GM12878 (cell line): Measurements from ENCODE around the gene CIAPIN1. TPM values are rescaled to one million over a fixed set of nuclear protein-coding genes. Genes with fewer than 3 reads are reported as not detected.
A peak's percentile ranks its signal among the peaks of the same experiment; 100 is the strongest.

ENCODE experiments used
- ATAC-seq: fragments of 200-7000 bp; cut with Tn5 transposase; 3 replicates; pipeline ENCODE4 v1.9.1; 2020; ENCODE audit warnings: mild to moderate bottlenecking, moderate library complexity
- BruUV-seq: library from RNA; stranded (reverse); fragments of 400-500 nt; replicated peaks from 2 replicates; lab custom pipeline; 2021; lab: Mats Ljungman, UMichigan
- CTCF ChIA-PET: fragments of 300-600 bp; sonication (Branson Sonifier 250); formaldehyde crosslinking; extraction: SDS; loops from one replicate; lab custom pipeline; 2021; ENCODE audit warnings: inconsistent platforms; lab: Yijun Ruan, JAX
- POLR2A ChIA-PET: fragments of 350-600 bp; formaldehyde crosslinking; extraction: SDS; loops from one replicate; lab custom pipeline; 2021; ENCODE audit warnings: inconsistent platforms; lab: Charles Lee
- RAD21 ChIA-PET: fragments of 300-600 bp; sonication (Branson Sonifier 250); formaldehyde crosslinking; loops from one replicate; lab custom pipeline; 2023; ENCODE audit warnings: antibody characterized with exemption; ENCODE audit not compliant: unreplicated experiment; lab: Charles Lee
- SMC1A ChIA-PET: fragments of 300-600 bp; sonication (Branson Sonifier 250); formaldehyde crosslinking; loops from one replicate; lab custom pipeline; 2023; ENCODE audit not compliant: unreplicated experiment, uncharacterized antibody; lab: Charles Lee
- DNase-seq: peaks from one replicate; pipeline ENCODE4 v3.0.0-alpha.2; 2011; ENCODE audit warnings: low read depth, low spot score
- FAIRE-seq: peaks from 3 replicates; lab custom pipeline; 2011; peaks lifted over from hg19 to GRCh38; lab: Jason Lieb, UNC
- H2AFZ ChIP-seq: 2 replicates; pipeline ENCODE4 v1.6.0; 2011; ENCODE audit warnings: low read depth, low read length, control low read depth; ENCODE audit not compliant: control insufficient read depth
- H3K27ac ChIP-seq: 2 replicates; pipeline ENCODE4 v1.5.1; 2011; ENCODE audit warnings: control low read depth; ENCODE audit not compliant: control insufficient read depth, insufficient read depth
- H3K27me3 ChIP-seq, 2 experiments: replicated peaks in 1 of 2; 2 replicates each; pipeline versions ENCODE4 v1.6.0 to v1.6.1; 2011; ENCODE audit warnings: low read length in 1 of 2; ENCODE audit not compliant: control insufficient read depth in 2 of 2, insufficient read depth in 2 of 2
- H3K36me3 ChIP-seq, 2 experiments: 2 replicates each; pipeline ENCODE4 v1.5.1; 2011; ENCODE audit warnings: low read length in 1 of 2; ENCODE audit not compliant: control insufficient read depth in 2 of 2, insufficient read depth in 2 of 2
- H3K4me1 ChIP-seq: 2 replicates; pipeline ENCODE4 v1.6.1; 2011; ENCODE audit warnings: mild to moderate bottlenecking, low read length, moderate library complexity, mixed read lengths; ENCODE audit not compliant: control insufficient read depth, insufficient read depth
- H3K4me2 ChIP-seq: 2 replicates; pipeline ENCODE4 v1.6.0; 2011; ENCODE audit warnings: control low read depth; ENCODE audit not compliant: control insufficient read depth, insufficient read depth
- H3K4me3 ChIP-seq: fragments of 200-600 bp; sonication (generic); 2 replicates; pipeline ENCODE4 v1.5.1; 2016
- H3K79me2 ChIP-seq: 2 replicates; pipeline ENCODE4 v1.6.0; 2011; ENCODE audit warnings: low read length; ENCODE audit not compliant: control insufficient read depth, insufficient read depth
- H3K9ac ChIP-seq: 2 replicates; pipeline ENCODE4 v1.8.0; 2011; ENCODE audit warnings: low read length, control low read depth, mixed read lengths; ENCODE audit not compliant: control insufficient read depth, insufficient read depth
- H3K9me3 ChIP-seq: replicated peaks from 3 replicates; pipeline ENCODE4 v1.5.1; 2011; ENCODE audit warnings: mild to moderate bottlenecking, low read length; ENCODE audit not compliant: control insufficient read depth, insufficient read depth
- H4K20me1 ChIP-seq: 2 replicates; pipeline ENCODE4 v1.6.0; 2011; ENCODE audit not compliant: control insufficient read depth, insufficient read depth
- BACH1 ChIP-seq: fragments of 450-650 bp; IDR thresholded peaks from 2 replicates; pipeline ENCODE4 v1.6.1; 2017; ENCODE audit warnings: mild to moderate bottlenecking, borderline replicate concordance
- BHLHE40 ChIP-seq, 2 experiments: fragments of 450-650 bp in 1 of 2; IDR thresholded peaks; 2 replicates each; pipeline ENCODE4 v1.6.1; 2011 to 2017; ENCODE audit warnings: low read depth in 2 of 2, borderline replicate concordance in 1 of 2, improper control_type of control experiment in 1 of 2, low read length in 1 of 2, mild to moderate bottlenecking in 1 of 2
- EZH2 ChIP-seq: IDR thresholded peaks from 2 replicates; pipeline ENCODE4 v1.6.1; 2012; ENCODE audit warnings: low read depth, mild to moderate bottlenecking, control low read depth, inconsistent platforms, low read length, borderline replicate concordance; ENCODE audit not compliant: control insufficient read depth
- FOS ChIP-seq: IDR thresholded peaks from 3 replicates; pipeline ENCODE4 v1.6.1; 2011; ENCODE audit warnings: borderline replicate concordance; ENCODE audit not compliant: insufficient read length; ENCODE audit errors: extremely low read depth
- MEF2B ChIP-seq: fragments of 450-650 bp; IDR thresholded peaks from 2 replicates; pipeline ENCODE4 v1.6.1; 2018; ENCODE audit warnings: mild to moderate bottlenecking, moderate library complexity; ENCODE audit not compliant: partially characterized antibody, poor library complexity, severe bottlenecking
- RAD51 ChIP-seq: fragments of 450-650 bp; IDR thresholded peaks from 2 replicates; pipeline ENCODE4 v1.6.1; 2016; ENCODE audit warnings: moderate library complexity, mild to moderate bottlenecking, inconsistent platforms
- SIX5 ChIP-seq: IDR thresholded peaks from 2 replicates; pipeline ENCODE4 v1.6.1; 2011; ENCODE audit warnings: mild to moderate bottlenecking, low read depth, low read length, moderate library complexity; ENCODE audit not compliant: severe bottlenecking
- WRNIP1 ChIP-seq: IDR thresholded peaks from 2 replicates; pipeline ENCODE4 v1.6.1; 2011; ENCODE audit warnings: low read depth, low read length, improper control_type of control experiment, borderline replicate concordance
- ZSCAN29 ChIP-seq: fragments of 450-650 bp; IDR thresholded peaks from 2 replicates; pipeline ENCODE4 v1.6.1; 2017; ENCODE audit warnings: mild to moderate bottlenecking, moderate library complexity
- WGBS: methylation state at CpG from one replicate; pipeline ENCODE4 v1.1.6; 2016; ENCODE audit warnings: low lambda C conversion rate; ENCODE audit not compliant: insufficient replicate concordance, insufficient coverage; ENCODE audit errors: missing lambda C conversion rate; 5-methylcytosine and 5-hydroxymethylcytosine counted together
- in situ Hi-C: fragments of 300-500 bp; cut with MboI; formaldehyde crosslinking; loops from 9 replicates; pipeline ENCODE4 v1.14.3; 2018; ENCODE audit warnings: mixed read lengths
- intact Hi-C: fragments of 100-400 bp; cut with micrococcal nuclease; formaldehyde crosslinking; loops from one replicate; pipeline ENCODE4 v1.14.2; 2022; ENCODE audit not compliant: unreplicated experiment
- polyA plus RNA-seq, 11 experiments: library from polyadenylated mRNA; depleted of rRNA in 4 of 11; unstranded in 6 of 11; stranded (reverse) in 5 of 11; fragments of >200 nt; fragmentation: Nextera tagmentation in 4 of 11; fragmentation: Illumina TruSeq in 1 of 11; extraction: Ambion mirVana in 4 of 11; extraction: Trizol in 1 of 11; gene quantifications; 1 replicate in 1 of 11; 2 replicates in 10 of 11; pipeline versions ENCODE4 v1.2.1 to v1.2.3, GENCODE V29; 2011 to 2016; ENCODE audit warnings: inconsistent platforms in 2 of 11, missing spikeins in 2 of 11, low read depth in 1 of 11
- total RNA-seq, 4 experiments: library from RNA; depleted of rRNA in 3 of 4; stranded (reverse); fragments of >200 nt in 3 of 4; fragmentation: Illumina TruSeq in 1 of 4; extraction: Trizol in 1 of 4; gene quantifications; 2 replicates each; pipeline versions ENCODE4 v1.2.1 to v1.2.3, GENCODE V29; 2013 to 2021
- TF ChIP-seq, protein P1 (sequence below): fragments of 450-650 bp; IDR thresholded peaks from 2 replicates; pipeline ENCODE4 v1.6.1; 2017; ENCODE audit warnings: mild to moderate bottlenecking, moderate library complexity

CIAPIN1 gene
- total and polyA plus RNA-seq, 10 of the 15 experiments (the other 5 are each of a cell fraction or from before 2014, with no cell fraction given) = 46.2 to 150 (median 54.3) TPM

DNA sequence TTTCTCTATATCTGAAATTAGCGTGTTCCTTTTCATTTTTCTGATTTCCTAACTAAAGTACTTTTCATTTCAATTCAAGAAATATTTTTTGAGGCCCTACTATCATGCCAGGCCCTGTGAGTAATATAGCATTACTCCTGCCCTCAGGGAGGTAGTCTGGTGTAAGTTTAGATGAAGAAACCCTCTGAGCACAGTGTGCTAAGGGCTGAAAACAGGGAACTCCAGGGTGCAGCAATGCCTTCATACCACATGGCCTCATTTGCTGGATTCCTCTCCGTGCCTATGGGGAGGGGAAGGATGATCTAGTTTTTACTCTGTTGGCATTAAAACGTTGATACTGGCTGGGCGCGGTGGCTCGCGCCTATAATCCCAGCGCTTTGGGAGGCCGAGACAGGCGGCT, 4.8 kb upstream of the CIAPIN1 start (continued):
- TF ChIP-seq, protein P1, sequence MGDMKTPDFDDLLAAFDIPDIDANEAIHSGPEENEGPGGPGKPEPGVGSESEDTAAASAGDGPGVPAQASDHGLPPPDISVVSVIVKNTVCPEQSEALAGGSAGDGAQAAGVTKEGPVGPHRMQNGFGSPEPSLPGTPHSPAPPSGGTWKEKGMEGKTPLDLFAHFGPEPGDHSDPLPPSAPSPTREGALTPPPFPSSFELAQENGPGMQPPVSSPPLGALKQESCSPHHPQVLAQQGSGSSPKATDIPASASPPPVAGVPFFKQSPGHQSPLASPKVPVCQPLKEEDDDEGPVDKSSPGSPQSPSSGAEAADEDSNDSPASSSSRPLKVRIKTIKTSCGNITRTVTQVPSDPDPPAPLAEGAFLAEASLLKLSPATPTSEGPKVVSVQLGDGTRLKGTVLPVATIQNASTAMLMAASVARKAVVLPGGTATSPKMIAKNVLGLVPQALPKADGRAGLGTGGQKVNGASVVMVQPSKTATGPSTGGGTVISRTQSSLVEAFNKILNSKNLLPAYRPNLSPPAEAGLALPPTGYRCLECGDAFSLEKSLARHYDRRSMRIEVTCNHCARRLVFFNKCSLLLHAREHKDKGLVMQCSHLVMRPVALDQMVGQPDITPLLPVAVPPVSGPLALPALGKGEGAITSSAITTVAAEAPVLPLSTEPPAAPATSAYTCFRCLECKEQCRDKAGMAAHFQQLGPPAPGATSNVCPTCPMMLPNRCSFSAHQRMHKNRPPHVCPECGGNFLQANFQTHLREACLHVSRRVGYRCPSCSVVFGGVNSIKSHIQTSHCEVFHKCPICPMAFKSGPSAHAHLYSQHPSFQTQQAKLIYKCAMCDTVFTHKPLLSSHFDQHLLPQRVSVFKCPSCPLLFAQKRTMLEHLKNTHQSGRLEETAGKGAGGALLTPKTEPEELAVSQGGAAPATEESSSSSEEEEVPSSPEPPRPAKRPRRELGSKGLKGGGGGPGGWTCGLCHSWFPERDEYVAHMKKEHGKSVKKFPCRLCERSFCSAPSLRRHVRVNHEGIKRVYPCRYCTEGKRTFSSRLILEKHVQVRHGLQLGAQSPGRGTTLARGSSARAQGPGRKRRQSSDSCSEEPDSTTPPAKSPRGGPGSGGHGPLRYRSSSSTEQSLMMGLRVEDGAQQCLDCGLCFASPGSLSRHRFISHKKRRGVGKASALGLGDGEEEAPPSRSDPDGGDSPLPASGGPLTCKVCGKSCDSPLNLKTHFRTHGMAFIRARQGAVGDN = no peak
- TF ChIP-seq EZH2 (no peak), RAD51 (no peak)
- TF ChIP-seq, all 136 proteins: peak for 0

DNA sequence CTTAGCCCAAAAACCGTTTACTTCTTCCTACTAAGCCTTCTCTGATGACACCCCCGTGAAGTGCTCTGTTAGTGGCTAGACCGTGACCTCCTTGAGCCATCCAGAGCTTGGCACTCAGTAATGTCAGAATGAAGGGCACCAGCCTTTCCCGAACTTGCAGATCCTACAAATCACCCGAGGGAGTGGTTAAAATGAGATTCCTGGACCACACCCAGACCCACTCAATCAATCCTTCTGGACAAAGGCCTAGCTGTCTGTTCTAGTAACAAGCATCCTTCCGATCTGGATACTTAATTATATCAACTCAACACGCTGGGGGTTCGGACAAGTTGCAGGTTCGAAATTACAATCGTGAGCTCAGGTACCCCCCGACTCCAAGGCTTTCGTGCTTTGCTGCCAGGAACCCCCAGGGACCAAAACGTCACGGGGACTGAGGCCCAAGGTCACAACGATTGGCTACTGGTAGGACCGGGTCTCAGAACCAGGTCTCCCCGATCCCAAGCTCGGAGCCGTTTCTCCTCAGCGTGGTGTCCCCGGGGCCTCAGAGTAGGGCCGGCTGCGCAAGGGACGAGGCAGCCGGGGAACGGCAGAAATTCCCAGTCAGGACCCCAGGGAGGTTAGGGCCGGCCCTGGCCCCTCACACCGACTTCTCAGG, 527 bp downstream of the CIAPIN1 start:
- TF ChIP-seq ZSCAN29 (no peak), BACH1 (no peak), MEF2B (peak; percentile 82), SIX5 (no peak), FOS (no peak), BHLHE40 (IDR thresholded peaks at IDR 0.05; ENCODE audit: borderline replicate concordance in 1 of 2, low read depth in 2 of 2, low read length in 1 of 2) (0 out of 4 replicates have a peak, but pooled peaks of 1 of the 2 experiments have one; percentile 1), WRNIP1 (no peak)
- TF ChIP-seq, all 136 proteins: peak for 2
- H3K4me1 ChIP-seq = peaks cover 6% of the 10 kb centered on the region; the same call in 1 of the 2 replicates
- peak overlapping the region; percentile 98 for H3K9ac ChIP-seq
- peak overlapping the region; percentile 91 for H2AFZ ChIP-seq
- peak; percentile 64 for ATAC-seq
- 1% methylated on average over 24 of the region's 28 CpGs for WGBS
- FAIRE-seq = no peak
- H3K79me2 ChIP-seq = peaks cover 40% of the 10 kb centered on the region
- H3K27ac ChIP-seq = peak overlapping the region; percentile 88
- no peaks in the 10 kb centered on the region for H4K20me1 ChIP-seq
- H3K4me2 ChIP-seq = peak overlapping the region; percentile 91
- RAD21 ChIA-PET = interaction anchor here (0.7 to 2.2 kb wide), 12 partner anchors 10 to 149 kb away, joined by 3 to 9 read pairs (median 4); partner anchors contain the start of genes DOK4 and POLR2C
- POLR2A ChIA-PET = interaction anchor here (0.6 to 2.0 kb wide), 15 partner anchors 8 to 261 kb away, joined by 3 to 14 read pairs (median 3); partner anchors contain the start of genes POLR2C, PSME3IP1 and RSPRY1
- H3K36me3 ChIP-seq = no peaks in the 10 kb centered on the region; a peak in 2 of 4 replicates
- in situ Hi-C loops (no loop called here), intact Hi-C loops (loop anchor here (10.0 kb wide), 1 partner anchor 678 kb away; the partner anchor contains the start of gene CFAP20)
- H3K9me3 ChIP-seq = peaks cover 2% of the 10 kb centered on the region; the same call in 2 of the 3 replicates
- SMC1A ChIA-PET = interaction anchor here (0.7 to 1.8 kb wide), 10 partner anchors 13 to 290 kb away, joined by 3 to 8 read pairs (median 4); partner anchors contain the start of genes ADGRG5 and DOK4
- CTCF ChIA-PET = interaction anchor here (0.8 to 6.5 kb wide), 12 partner anchors 10 to 363 kb away, joined by 3 to 42 read pairs (median 3); partner anchors contain the start of gene POLR2C
- no TSS peak for BruUV-seq
- peak overlapping the region; percentile 97 for H3K4me3 ChIP-seq
- H3K27me3 ChIP-seq = no peaks in the 10 kb centered on the region
- DNase-seq = no peak
